HEK293T (cell line): Measurements from ENCODE around the gene THSD4.

ENCODE experiments used
- CTCF ChIA-PET: fragments of 350-600 bp; formaldehyde crosslinking; extraction: SDS; loops from one replicate; lab custom pipeline; 2021; ENCODE audit warnings: antibody characterized with exemption, inconsistent platforms; lab: Yijun Ruan, JAX
- POLR2A ChIA-PET: fragments of 350-600 bp; formaldehyde crosslinking; extraction: SDS; loops from one replicate; lab custom pipeline; 2020; ENCODE audit warnings: antibody characterized with exemption, inconsistent platforms; lab: Yijun Ruan, JAX
- DNase-seq: peaks from one replicate; pipeline ENCODE4 v3.0.0; 2012; ENCODE audit warnings: mixed read lengths; ENCODE audit errors: extremely low spot score
- ARNT ChIP-seq: fragments of 450-650 bp; IDR thresholded peaks from 2 replicates; pipeline ENCODE4 v1.6.1; 2017; ENCODE audit warnings: mild to moderate bottlenecking
- BHLHE40 ChIP-seq: fragments of 450-650 bp; IDR thresholded peaks from 2 replicates; pipeline ENCODE4 v1.6.1; 2016; ENCODE audit warnings: mild to moderate bottlenecking, moderate library complexity, borderline replicate concordance
- CTBP1 ChIP-seq: fragments of 450-650 bp; IDR thresholded peaks from 2 replicates; pipeline ENCODE4 v1.6.1; 2016; ENCODE audit warnings: borderline replicate concordance
- ELF4 ChIP-seq: fragments of 450-650 bp; IDR thresholded peaks from 2 replicates; pipeline ENCODE4 v1.6.1; 2017; ENCODE audit warnings: antibody characterized with exemption
- FOXA1 ChIP-seq: fragments of 450-650 bp; IDR thresholded peaks from 2 replicates; pipeline ENCODE4 v1.6.1; 2016; ENCODE audit warnings: mild to moderate bottlenecking
- FOXK2 ChIP-seq: fragments of 450-650 bp; IDR thresholded peaks from 2 replicates; pipeline ENCODE4 v1.6.1; 2016; ENCODE audit warnings: mild to moderate bottlenecking
- FOXM1 ChIP-seq: fragments of 450-650 bp; IDR thresholded peaks from 2 replicates; pipeline ENCODE4 v1.6.1; 2017; ENCODE audit warnings: mild to moderate bottlenecking, borderline replicate concordance
- HDGF ChIP-seq: fragments of 450-650 bp; IDR thresholded peaks from 2 replicates; pipeline ENCODE4 v1.6.1; 2017; ENCODE audit warnings: antibody characterized with exemption, borderline replicate concordance
- L3MBTL2 ChIP-seq: fragments of 450-650 bp; conservative IDR thresholded peaks from 2 replicates; pipeline ENCODE4 v1.6.1; 2016; ENCODE audit warnings: mild to moderate bottlenecking
- LEF1 ChIP-seq: fragments of 450-650 bp; IDR thresholded peaks from 2 replicates; pipeline ENCODE4 v1.6.1; 2017; ENCODE audit warnings: mild to moderate bottlenecking, borderline replicate concordance
- NFRKB ChIP-seq: fragments of 450-650 bp; IDR thresholded peaks from 2 replicates; pipeline ENCODE4 v1.6.1; 2016; ENCODE audit warnings: mild to moderate bottlenecking, moderate library complexity
- SP1 ChIP-seq: fragments of 450-650 bp; IDR thresholded peaks from 2 replicates; pipeline ENCODE4 v1.6.1; 2017
- SUZ12 ChIP-seq: fragments of 450-650 bp; IDR thresholded peaks from 2 replicates; pipeline ENCODE4 v1.6.1; 2016; ENCODE audit warnings: mild to moderate bottlenecking
- TARDBP ChIP-seq: fragments of 450-650 bp; IDR thresholded peaks from 2 replicates; pipeline ENCODE4 v1.6.1; 2016
- ZNF384 ChIP-seq: fragments of 450-650 bp; IDR thresholded peaks from 2 replicates; pipeline ENCODE4 v1.6.1; 2016
- TF ChIP-seq, protein P1 (sequence below): fragments of 450-650 bp; IDR thresholded peaks from 2 replicates; pipeline ENCODE4 v1.6.1; 2016

The THSD4 gene

DNA sequence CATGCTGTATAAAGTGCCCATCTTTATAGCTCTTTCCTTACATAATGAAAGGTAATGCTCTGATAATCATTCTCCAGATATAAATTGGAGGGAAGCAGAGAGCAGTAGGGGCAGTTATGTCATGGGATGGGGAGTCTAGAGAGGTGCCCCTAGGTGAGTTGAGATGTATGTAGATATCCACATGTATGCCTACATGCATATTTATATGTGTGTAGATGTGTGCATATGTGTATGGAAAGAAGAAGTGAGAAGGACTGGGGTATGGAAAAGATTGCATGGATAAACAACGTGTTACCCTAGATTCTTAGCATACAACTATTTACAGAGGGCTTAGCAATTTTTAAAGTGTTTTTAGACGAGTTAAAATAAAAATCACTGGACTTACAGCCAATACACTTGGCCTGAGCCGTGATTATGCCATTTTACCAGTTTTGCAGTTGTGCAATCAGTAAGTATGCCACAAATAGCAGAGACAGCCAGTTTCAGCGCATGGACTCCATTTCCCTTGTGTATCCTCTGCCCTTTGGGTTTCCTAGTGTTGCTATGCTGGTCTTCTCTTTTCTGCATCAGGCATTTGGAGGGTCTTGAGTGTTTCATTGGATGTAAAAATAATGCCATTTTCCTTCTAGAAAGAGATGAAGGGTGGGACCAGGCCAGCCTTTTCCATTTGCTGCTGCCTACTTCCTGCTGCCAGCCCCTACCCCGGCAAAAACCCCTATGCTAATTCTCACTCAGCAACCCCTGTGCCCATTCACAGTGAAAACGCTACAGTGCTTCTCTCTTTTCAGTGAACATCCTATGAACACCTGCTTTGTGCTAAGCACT is 495.7 kb downstream of the THSD4 start:
- DNase-seq = no peak
- POLR2A ChIA-PET = no interaction called here
- TF ChIP-seq HDGF (no peak), L3MBTL2 (no peak)
- CTCF ChIA-PET = no interaction called here

DNA sequence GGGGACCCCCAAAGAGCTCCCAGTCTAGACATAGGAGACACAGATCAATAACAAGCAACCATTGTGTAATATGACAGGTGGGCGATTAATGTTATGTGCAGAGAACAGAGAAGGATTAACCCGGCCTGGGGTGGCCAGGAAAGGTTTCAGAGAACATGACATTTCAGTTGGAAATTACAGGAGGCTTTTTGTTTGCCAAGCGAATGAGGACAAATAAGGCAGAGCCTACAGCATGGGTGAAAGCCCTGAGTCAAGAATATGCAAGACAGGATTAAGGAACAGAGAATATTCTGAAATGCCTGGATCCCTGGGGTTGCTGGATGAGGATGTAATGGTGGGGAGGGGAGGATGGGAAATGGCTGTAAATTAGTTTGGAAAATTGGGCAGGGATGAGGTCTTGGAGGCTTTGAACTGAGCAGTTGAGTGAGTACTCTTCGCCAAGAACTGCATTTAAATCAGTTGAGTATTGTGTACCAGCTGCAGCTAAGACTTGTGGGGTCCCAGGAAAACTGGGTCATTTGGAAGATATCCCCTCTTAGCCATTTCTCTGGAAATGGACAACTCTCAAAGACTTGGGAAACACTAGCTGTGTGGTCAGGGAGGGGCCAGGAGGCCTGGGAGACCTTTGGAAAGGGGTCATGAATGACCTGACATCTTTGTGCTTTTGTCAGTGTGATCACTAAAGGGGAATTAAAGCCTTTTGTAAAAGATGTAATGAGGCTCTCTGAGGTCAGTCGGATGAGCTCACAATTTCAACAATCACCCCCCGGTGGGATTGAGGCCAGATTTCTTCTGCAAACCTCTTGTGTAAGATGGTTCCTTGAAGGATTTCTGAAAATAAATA is 496.5 kb downstream of the THSD4 start:
- TF ChIP-seq ELF4 (no peak), FOXM1 (no peak), HDGF (no peak), ARNT (no peak), CTBP1 (no peak), L3MBTL2 (no peak), LEF1 (no peak)
- TF ChIP-seq, protein P1, sequence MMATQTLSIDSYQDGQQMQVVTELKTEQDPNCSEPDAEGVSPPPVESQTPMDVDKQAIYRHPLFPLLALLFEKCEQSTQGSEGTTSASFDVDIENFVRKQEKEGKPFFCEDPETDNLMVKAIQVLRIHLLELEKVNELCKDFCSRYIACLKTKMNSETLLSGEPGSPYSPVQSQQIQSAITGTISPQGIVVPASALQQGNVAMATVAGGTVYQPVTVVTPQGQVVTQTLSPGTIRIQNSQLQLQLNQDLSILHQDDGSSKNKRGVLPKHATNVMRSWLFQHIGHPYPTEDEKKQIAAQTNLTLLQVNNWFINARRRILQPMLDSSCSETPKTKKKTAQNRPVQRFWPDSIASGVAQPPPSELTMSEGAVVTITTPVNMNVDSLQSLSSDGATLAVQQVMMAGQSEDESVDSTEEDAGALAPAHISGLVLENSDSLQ = no peak
- no peak for DNase-seq
- CTCF ChIA-PET = interaction anchor here (0.9 kb wide), 1 partner anchor 19 kb away, joined by 3 read pairs; no protein-coding TSS in a partner anchor
- POLR2A ChIA-PET = no interaction called here

DNA sequence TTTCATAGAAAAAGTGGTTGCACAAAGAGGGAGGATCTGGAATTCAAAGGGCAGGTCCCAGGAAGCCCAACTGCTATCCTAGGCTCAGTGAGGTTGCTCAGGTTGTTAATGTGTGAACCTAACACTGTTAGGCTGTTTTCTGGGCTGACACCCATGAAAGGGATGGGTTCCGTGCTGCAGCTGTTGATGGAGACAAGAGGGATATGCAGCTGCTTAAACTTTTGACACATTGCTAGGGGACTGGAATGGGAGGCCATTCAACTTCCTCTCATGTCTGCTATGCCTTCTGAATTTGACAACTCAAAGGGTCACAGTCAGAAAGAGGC is 497.1 kb downstream of the THSD4 start:
- ChIA-PET CTCF (interaction anchor here (0.9 kb wide), 1 partner anchor 19 kb away, joined by 3 read pairs; no protein-coding TSS in a partner anchor), POLR2A (no interaction called here)
- DNase-seq = no peak
- TF ChIP-seq HDGF = no peak
- no peak for TF ChIP-seq ELF4

DNA sequence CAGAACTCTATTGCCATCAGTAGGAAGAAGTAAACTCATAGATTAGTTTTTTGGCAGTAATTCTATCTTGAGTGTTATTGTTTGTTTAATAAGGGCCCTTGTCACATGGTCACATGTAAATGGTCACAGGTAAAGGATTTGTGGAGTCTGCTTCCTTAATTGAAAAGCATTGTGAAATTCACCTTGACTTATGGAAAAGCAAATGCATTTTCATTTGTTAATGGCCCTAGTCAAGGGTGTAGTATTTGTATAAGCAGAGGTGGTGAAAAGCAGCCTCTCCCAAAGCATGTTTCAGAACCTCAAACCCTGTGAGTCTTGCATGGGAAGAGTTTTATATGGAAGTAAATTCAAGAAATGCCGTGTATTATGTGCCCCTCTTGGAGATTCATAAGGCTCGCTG is 497.6 kb downstream of the THSD4 start:
- DNase-seq = no peak
- TF ChIP-seq FOXM1 = no peak
- TF ChIP-seq L3MBTL2 = no peak
- TF ChIP-seq NFRKB = no peak
- TF ChIP-seq ZNF384 = no peak
- TF ChIP-seq BHLHE40 = no peak
- TF ChIP-seq, protein P1 = no peak
- no peak for TF ChIP-seq TARDBP
- TF ChIP-seq LEF1 = no peak
- TF ChIP-seq SUZ12 = no peak
- no peak for TF ChIP-seq CTBP1
- TF ChIP-seq ARNT = no peak
- TF ChIP-seq SP1 = no peak
- TF ChIP-seq FOXA1 = no peak
- TF ChIP-seq ELF4 = no peak
- TF ChIP-seq HDGF = no peak
- TF ChIP-seq FOXK2 = no peak
- CTCF ChIA-PET = no interaction called here
- POLR2A ChIA-PET = no interaction called here

DNA sequence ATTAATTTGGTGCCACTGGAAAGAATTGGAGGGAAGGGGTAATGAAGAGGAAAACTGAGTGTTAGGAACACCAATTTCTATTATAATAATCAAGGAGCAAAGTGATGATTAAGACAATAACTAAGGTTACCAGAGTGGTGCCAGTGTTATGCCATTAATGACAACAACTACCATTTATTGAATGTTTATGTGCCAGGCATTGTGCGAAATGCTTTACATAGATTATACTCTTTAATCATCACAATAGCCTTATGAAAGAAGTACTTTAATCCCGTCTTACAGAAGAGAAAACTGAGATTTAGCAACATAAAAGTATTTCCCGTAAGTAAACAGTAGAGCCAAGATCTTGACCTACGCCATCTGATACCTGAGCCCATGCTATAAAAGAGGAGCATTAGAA is 507.8 kb downstream of the THSD4 start:
- no peak for DNase-seq
- no peak for TF ChIP-seq FOXA1
- TF ChIP-seq ZNF384 = no peak
- no peak for TF ChIP-seq HDGF
- no peak for TF ChIP-seq LEF1
- TF ChIP-seq FOXM1 = no peak
- no peak for TF ChIP-seq TARDBP
- no peak for TF ChIP-seq L3MBTL2
- TF ChIP-seq NFRKB = no peak
- TF ChIP-seq ELF4 = no peak
- no peak for TF ChIP-seq BHLHE40
- TF ChIP-seq CTBP1 = no peak
- TF ChIP-seq SP1 = no peak
- ChIA-PET CTCF (no interaction called here), POLR2A (no interaction called here)

DNA sequence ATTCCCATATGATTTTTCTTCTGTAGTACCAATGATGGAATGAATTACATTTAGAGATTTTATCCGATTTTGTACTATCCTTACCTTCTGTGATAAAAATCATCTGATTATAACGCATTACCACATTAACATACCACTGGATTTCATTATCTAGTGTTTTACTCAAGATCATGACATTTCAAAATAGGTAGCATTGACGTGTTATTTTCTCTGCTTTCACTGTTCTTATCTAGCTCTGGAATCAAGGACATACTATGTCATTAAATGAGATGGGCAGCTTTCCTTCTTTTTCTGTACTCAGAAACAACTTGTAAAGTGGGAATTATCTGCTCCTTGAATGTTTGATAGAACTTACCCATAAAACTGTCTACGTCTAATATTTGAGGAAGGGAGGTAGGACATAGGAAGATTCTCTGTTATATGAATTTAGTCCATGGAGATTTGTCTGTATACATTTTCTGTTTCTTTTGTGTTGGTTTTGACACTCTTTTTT is 511.4 kb downstream of the THSD4 start:
- ChIA-PET CTCF (no interaction called here), POLR2A (no interaction called here)
- no peak for DNase-seq
- no peak for TF ChIP-seq SUZ12
- TF ChIP-seq CTBP1 = no peak
- TF ChIP-seq FOXM1 = no peak
- no peak for TF ChIP-seq HDGF
- no peak for TF ChIP-seq LEF1
- no peak for TF ChIP-seq BHLHE40
- TF ChIP-seq TARDBP = no peak
- no peak for TF ChIP-seq ELF4
- no peak for TF ChIP-seq FOXA1
- TF ChIP-seq FOXK2 = no peak
- no peak for TF ChIP-seq NFRKB
- TF ChIP-seq ZNF384 = no peak
- no peak for TF ChIP-seq SP1
- TF ChIP-seq, protein P1 = no peak
- no peak for TF ChIP-seq L3MBTL2
- TF ChIP-seq ARNT = no peak
